Keratinocyte (primary cell): Measurements from ENCODE around the gene ABR.
"Not testable (repeated sequence)": the region's sequence is repeated elsewhere in the genome, so short reads cannot be mapped to it uniquely, and the experiment has no call there.

ENCODE experiments used
- EZH2 ChIP-seq: IDR thresholded peaks from one replicate; pipeline ENCODE4 v1.6.1; 2012; ENCODE audit warnings: inconsistent platforms, mild to moderate bottlenecking, low read length, moderate library complexity
- TF ChIP-seq, protein P1 (sequence below), 3 experiments: IDR thresholded peaks in 1 of 3; conservative IDR thresholded peaks in 1 of 3; optimal IDR thresholded peaks in 1 of 3; 2 replicates in 2 of 3; 3 replicates in 1 of 3; pipeline versions ENCODE3 to v1.5.1; 2011; ENCODE audit warnings: low read length in 3 of 3, mild to moderate bottlenecking in 3 of 3, moderate library complexity in 2 of 3, control low read depth in 1 of 3, inconsistent platforms in 1 of 3; ENCODE audit not compliant: insufficient read depth in 2 of 3; ENCODE audit errors: extremely low read depth in 1 of 3

DNA sequence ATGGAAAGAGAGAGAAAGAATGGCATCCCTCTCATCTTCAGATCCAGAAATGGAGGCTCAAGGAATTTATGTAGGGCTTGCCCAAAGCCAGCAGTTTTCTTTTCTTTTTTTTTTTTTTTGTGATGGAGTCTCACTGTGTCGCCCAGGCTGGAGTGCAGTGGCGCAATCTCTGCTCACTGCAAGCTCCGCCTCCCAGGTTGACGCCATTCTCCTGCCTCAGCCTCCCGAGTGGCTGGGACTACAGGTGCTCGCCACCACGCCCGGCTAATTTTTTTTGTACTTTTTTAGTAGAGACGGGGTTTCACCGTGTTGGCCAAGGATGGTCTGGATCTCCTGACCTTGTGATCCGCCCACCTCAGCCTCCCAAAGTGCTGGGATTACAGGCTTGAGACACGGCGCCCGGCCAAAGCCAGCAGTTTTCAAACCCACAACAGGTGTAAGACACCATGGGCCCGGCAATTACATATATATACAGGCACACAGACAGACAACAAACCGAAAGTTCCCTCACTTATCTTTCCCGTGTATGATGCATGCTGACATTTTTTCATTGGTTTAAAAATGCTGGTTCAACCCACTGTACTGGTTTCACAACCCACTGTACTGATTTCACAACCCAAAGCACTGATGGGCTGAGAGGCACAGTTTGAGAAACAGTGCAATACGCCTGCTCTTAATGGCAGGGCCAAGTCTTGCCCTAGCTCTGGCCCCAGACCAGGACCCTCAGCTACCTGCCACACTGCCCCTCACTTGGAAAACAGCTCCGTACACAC lies 81.6 kb downstream of the ABR start:
- TF ChIP-seq, protein P1, sequence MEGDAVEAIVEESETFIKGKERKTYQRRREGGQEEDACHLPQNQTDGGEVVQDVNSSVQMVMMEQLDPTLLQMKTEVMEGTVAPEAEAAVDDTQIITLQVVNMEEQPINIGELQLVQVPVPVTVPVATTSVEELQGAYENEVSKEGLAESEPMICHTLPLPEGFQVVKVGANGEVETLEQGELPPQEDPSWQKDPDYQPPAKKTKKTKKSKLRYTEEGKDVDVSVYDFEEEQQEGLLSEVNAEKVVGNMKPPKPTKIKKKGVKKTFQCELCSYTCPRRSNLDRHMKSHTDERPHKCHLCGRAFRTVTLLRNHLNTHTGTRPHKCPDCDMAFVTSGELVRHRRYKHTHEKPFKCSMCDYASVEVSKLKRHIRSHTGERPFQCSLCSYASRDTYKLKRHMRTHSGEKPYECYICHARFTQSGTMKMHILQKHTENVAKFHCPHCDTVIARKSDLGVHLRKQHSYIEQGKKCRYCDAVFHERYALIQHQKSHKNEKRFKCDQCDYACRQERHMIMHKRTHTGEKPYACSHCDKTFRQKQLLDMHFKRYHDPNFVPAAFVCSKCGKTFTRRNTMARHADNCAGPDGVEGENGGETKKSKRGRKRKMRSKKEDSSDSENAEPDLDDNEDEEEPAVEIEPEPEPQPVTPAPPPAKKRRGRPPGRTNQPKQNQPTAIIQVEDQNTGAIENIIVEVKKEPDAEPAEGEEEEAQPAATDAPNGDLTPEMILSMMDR (optimal IDR thresholded peaks at IDR 0.05 in 1 of 3, IDR thresholded peaks at IDR 0.05 in 1 of 3, conservative IDR thresholded peaks at IDR 0.05 in 1 of 3; ENCODE audit: extremely low read depth in 1 of 3, insufficient read depth in 2 of 3, low read length in 3 of 3): not testable (repeated sequence)
- TF ChIP-seq EZH2: not testable (repeated sequence)
